A549 (cell line): ENCODE data around the gene TPRG1. TPM values are rescaled to one million over a fixed set of nuclear protein-coding genes. Genes with fewer than 3 reads are reported as not detected.

Experiments
- ATAC-seq, 2 experiments: fragments of 200-7000 bp in 1 of 2; fragments of >200 bp in 1 of 2; cut with Nextera tagmentation in 1 of 2; cut with Tn5 transposase in 1 of 2; 3 replicates each; pipeline versions ENCODE4 v1.8.0 to v1.9.1; 2018 to 2020; ENCODE audit warnings: mild to moderate bottlenecking in 1 of 2, moderate library complexity in 1 of 2
- CTCF ChIA-PET: fragments of 300-600 bp; sonication (Branson Sonifier 250); formaldehyde crosslinking; extraction: SDS; loops from one replicate; lab custom pipeline; 2021; ENCODE audit warnings: antibody characterized with exemption, inconsistent platforms; lab: Yijun Ruan, JAX
- POLR2A ChIA-PET: fragments of 350-600 bp; formaldehyde crosslinking; extraction: SDS; loops from one replicate; lab custom pipeline; 2021; ENCODE audit warnings: antibody characterized with exemption, inconsistent platforms; lab: Yijun Ruan, JAX
- DNase-seq, 2 experiments: peaks; one replicate each; pipeline versions ENCODE4 v3.0.0 to v3.0.0-alpha.2; 2011 to 2016; ENCODE audit warnings: low read depth in 1 of 2, low spot score in 1 of 2
- FAIRE-seq: peaks from 2 replicates; lab custom pipeline; 2011; peaks lifted over from hg19 to GRCh38; lab: Jason Lieb, UNC
- H3K27ac ChIP-seq, 2 experiments: fragments of >200 bp; sonication (Bioruptor Twin); formaldehyde crosslinking; 3 replicates each; pipeline ENCODE4 v1.5.1; 2016 to 2017
- H3K4me1 ChIP-seq: fragments of >200 bp; sonication (Bioruptor Twin); formaldehyde crosslinking; 3 replicates; pipeline ENCODE4 v1.6.1; 2016
- H3K4me2 ChIP-seq: fragments of >200 bp; sonication (Bioruptor Twin); formaldehyde crosslinking; 3 replicates; pipeline ENCODE4 v1.6.1; 2016
- H3K4me3 ChIP-seq: fragments of >200 bp; sonication (Bioruptor Twin); formaldehyde crosslinking; 3 replicates; pipeline ENCODE4 v1.5.1; 2016
- H3K9me3 ChIP-seq: fragments of >200 bp; sonication (Bioruptor Twin); formaldehyde crosslinking; 3 replicates; pipeline ENCODE4 v1.6.1; 2016
- BHLHE40 ChIP-seq: IDR thresholded peaks from 2 replicates; pipeline ENCODE4 v1.6.1; 2012; ENCODE audit warnings: low read depth, low read length, inconsistent platforms
- CHD4 ChIP-seq: fragments of 200-600 bp; sonication (generic); IDR thresholded peaks from 2 replicates; pipeline ENCODE4 v1.6.1; 2016; ENCODE audit warnings: antibody characterized with exemption, mild to moderate bottlenecking, borderline replicate concordance
- EHMT2 ChIP-seq: fragments of 200-600 bp; sonication (generic); IDR thresholded peaks from 2 replicates; pipeline ENCODE4 v1.6.1; 2016; ENCODE audit warnings: antibody characterized with exemption, low read depth, mild to moderate bottlenecking, moderate library complexity
- ESRRA ChIP-seq: fragments of 150-350 bp; IDR thresholded peaks from 2 replicates; pipeline ENCODE4 v1.6.1; 2014; ENCODE audit warnings: mild to moderate bottlenecking, low read length, borderline replicate concordance
- HDAC2 ChIP-seq: fragments of 200-600 bp; sonication (generic); IDR thresholded peaks from 2 replicates; pipeline ENCODE4 v1.6.1; 2016
- NFE2L2 ChIP-seq: fragments of 150-350 bp; conservative IDR thresholded peaks from 2 replicates; pipeline ENCODE4 v1.6.1; 2014; ENCODE audit warnings: low read length
- NPAS2 ChIP-seq: fragments of 250-450 bp; sonication (Bioruptor Pico); IDR thresholded peaks from 2 replicates; pipeline ENCODE4 v1.8.0; 2022; ENCODE audit warnings: mild to moderate bottlenecking, moderate library complexity, borderline replicate concordance
- NR3C1 ChIP-seq: fragments of >200 bp; sonication (Bioruptor Twin); formaldehyde crosslinking; IDR thresholded peaks from 3 replicates; pipeline ENCODE4 v1.6.1; 2017
- RAD21 ChIP-seq, 2 experiments: fragments of >200 bp in 1 of 2; sonication (Bioruptor Twin) in 1 of 2; formaldehyde crosslinking in 1 of 2; IDR thresholded peaks in 1 of 2; conservative IDR thresholded peaks in 1 of 2; 2 replicates in 1 of 2; 3 replicates in 1 of 2; pipeline ENCODE4 v1.6.1; 2012 to 2018; ENCODE audit warnings: inconsistent platforms in 1 of 2
- RNF2 ChIP-seq: fragments of 200-600 bp; sonication (generic); IDR thresholded peaks from 2 replicates; pipeline ENCODE4 v1.6.1; 2016; ENCODE audit warnings: low read depth, mild to moderate bottlenecking, antibody characterized with exemption, moderate library complexity, borderline replicate concordance
- SMC3 ChIP-seq: fragments of >200 bp; sonication (Bioruptor Twin); formaldehyde crosslinking; IDR thresholded peaks from 3 replicates; pipeline ENCODE4 v1.6.1; 2018; ENCODE audit warnings: inconsistent platforms
- SREBF2 ChIP-seq: fragments of 450-650 bp; IDR thresholded peaks from 2 replicates; pipeline ENCODE4 v1.6.1; 2014; ENCODE audit warnings: mild to moderate bottlenecking, moderate library complexity
- WGBS: methylation state at CpG from one replicate; pipeline ENCODE4 v1.1.6; 2017; ENCODE audit errors: missing lambda C conversion rate; 5-methylcytosine and 5-hydroxymethylcytosine counted together
- polyA plus RNA-seq, 4 experiments: library from polyadenylated mRNA; depleted of rRNA in 3 of 4; stranded (reverse); fragments of >200 nt; fragmentation: RNase III in 1 of 4; extraction: RNeasy Plus Mini Kit Qiagen cat#74134 plus additional on column Dnase treatment in 1 of 4; gene quantifications; 2 replicates in 3 of 4; 3 replicates in 1 of 4; pipeline ENCODE4 v1.2.3, GENCODE V29; 2011 to 2017
- TF ChIP-seq, protein P1 (sequence below): fragments of >200 bp; sonication (Bioruptor Twin); formaldehyde crosslinking; IDR thresholded peaks from 3 replicates; pipeline ENCODE4 v1.5.1; 2016
- TF ChIP-seq, protein P2 (sequence below): IDR thresholded peaks from 2 replicates; pipeline ENCODE4 v1.6.1; 2012
- TF ChIP-seq, protein P3 (sequence below): fragments of >200 bp; sonication (Bioruptor Twin); formaldehyde crosslinking; IDR thresholded peaks from 2 replicates; pipeline ENCODE4 v1.6.1; 2016

TPRG1 gene
- polyA plus RNA-seq, 2 of the 4 experiments (the other 2 are of a cell fraction), result 0.21 to 1.1 TPM

DNA sequence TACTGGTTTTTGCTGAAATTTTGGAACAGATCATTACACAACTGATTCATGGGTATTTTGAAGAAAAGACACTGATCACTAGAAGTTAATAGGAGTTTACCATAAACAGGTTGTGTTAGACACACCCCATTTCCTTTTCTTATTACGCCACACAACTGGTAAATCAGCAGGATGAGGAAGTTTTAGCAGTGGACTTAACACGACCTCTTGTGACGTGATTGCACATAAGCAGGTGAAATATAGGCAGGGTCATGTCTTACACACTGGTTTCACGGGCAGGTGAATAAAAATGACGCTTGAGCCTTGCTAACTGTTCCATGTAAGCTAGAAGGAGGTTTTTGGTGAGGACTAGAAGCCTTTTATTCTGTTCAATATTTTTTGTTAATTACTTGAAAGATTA, 27.1 kb upstream of the TPRG1 start:
- Histone ChIP-seq H3K4me1 (peaks cover 6% of the 10 kb centered on the region; the same call in 1 of the 3 replicates), H3K4me3 (no peak overlapping the region), H3K4me2 (no peak overlapping the region), H3K27ac (no peak overlapping the region), H3K9me3 (no peaks in the 10 kb centered on the region)
- DNase-seq (peak in 1 of 2 experiments; percentile 47), ATAC-seq (no peak), FAIRE-seq (no peak)
- TF ChIP-seq, protein P1, sequence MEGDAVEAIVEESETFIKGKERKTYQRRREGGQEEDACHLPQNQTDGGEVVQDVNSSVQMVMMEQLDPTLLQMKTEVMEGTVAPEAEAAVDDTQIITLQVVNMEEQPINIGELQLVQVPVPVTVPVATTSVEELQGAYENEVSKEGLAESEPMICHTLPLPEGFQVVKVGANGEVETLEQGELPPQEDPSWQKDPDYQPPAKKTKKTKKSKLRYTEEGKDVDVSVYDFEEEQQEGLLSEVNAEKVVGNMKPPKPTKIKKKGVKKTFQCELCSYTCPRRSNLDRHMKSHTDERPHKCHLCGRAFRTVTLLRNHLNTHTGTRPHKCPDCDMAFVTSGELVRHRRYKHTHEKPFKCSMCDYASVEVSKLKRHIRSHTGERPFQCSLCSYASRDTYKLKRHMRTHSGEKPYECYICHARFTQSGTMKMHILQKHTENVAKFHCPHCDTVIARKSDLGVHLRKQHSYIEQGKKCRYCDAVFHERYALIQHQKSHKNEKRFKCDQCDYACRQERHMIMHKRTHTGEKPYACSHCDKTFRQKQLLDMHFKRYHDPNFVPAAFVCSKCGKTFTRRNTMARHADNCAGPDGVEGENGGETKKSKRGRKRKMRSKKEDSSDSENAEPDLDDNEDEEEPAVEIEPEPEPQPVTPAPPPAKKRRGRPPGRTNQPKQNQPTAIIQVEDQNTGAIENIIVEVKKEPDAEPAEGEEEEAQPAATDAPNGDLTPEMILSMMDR, result peak; percentile 35; the same call in 2 of the 3 replicates
- TF ChIP-seq RAD21 (conservative IDR thresholded peaks at IDR 0.05 in 1 of 2, IDR thresholded peaks at IDR 0.05 in 1 of 2) (peak; percentile 39 to 47; a peak in 3 of 5 replicates), SMC3 (peak; percentile 31; the same call in 2 of the 3 replicates)
- TF ChIP-seq, protein P2, sequence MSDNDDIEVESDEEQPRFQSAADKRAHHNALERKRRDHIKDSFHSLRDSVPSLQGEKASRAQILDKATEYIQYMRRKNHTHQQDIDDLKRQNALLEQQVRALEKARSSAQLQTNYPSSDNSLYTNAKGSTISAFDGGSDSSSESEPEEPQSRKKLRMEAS, result no peak
- 50% methylated on average over 5 of the region's 5 CpGs for WGBS
- ChIA-PET CTCF (interaction anchor here (0.6 to 5.4 kb wide), 4 partner anchors 10 to 1405 kb away, joined by 3 to 40 read pairs (median 14); no protein-coding TSS in a partner anchor), POLR2A (no interaction called here)

DNA sequence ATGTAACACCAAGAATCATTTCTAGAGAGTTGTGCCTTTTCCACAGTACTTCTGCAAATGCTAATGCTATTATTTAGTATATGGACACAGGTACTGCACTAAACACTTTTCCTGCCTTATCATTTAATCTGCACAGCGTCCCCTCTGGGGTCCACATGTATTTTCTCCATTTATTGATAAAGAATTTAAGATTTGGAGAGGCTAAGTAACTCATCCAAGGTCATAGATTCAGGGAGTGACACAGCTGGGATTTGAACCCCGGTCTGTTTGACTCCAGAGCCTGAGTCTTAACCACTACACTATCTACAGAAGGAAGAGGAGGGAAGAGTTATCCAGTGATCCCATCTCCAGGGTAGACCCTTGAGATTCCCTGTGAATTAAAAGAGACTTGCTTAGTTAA, 24.9 kb upstream of the TPRG1 start:
- CTCF ChIA-PET, result interaction anchor here (0.6 to 5.4 kb wide), 4 partner anchors 11 to 1407 kb away, joined by 4 to 40 read pairs (median 4); no protein-coding TSS in a partner anchor
- Histone ChIP-seq H3K4me2 (no peak overlapping the region), H3K4me1 (peaks cover 6% of the 10 kb centered on the region; the same call in 1 of the 3 replicates), H3K4me3 (no peak overlapping the region), H3K9me3 (no peaks in the 10 kb centered on the region), H3K27ac (no peak overlapping the region)
- ATAC-seq (peak; percentile 50 to 79; a peak in 5 of 6 replicates), DNase-seq (peak in 1 of 2 experiments; percentile 61), FAIRE-seq (no peak)
- TF ChIP-seq SREBF2 (peak; percentile 29; the same call in 1 of the 2 replicates), RNF2 (no peak)
- 14% methylated on average over 2 of the region's 2 CpGs for WGBS
- POLR2A ChIA-PET, result no interaction called here

DNA sequence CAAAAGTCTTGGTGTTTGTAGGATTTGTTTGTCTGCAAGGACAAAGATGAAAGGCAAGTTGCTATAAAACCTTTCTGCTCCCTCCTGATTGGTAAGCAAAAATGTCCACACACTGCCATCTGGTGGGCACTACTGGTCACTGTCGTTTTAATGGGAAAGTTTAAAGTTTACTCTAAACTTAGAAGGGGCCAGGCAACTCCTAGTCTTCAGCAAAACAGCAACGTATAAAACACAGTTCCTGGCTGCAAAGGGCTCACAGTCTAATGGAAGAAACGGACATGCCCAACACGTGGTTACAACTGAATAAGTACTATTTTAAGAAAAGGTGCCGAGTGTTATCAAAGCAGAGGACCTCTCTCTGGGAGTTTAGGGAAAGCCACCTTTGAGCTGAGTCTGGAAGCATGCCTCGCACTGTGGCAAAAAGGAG, 23.7 kb upstream of the TPRG1 start:
- POLR2A ChIA-PET, result no interaction called here

More for the DNA sequence above, 23.7 kb upstream of the TPRG1 start:
- H3K4me1 ChIP-seq, result peaks cover 6% of the 10 kb centered on the region; the same call in 1 of the 3 replicates
- DNase-seq (peak; percentile 26 to 53), FAIRE-seq (no peak)
- CTCF ChIA-PET, result interaction anchor here (0.5 to 3.3 kb wide), 9 partner anchors 9 to 1409 kb away, joined by 3 to 17 read pairs (median 5); no protein-coding TSS in a partner anchor
- H3K27ac ChIP-seq, result no peak overlapping the region; a peak in 1 of 6 replicates
- TF ChIP-seq NPAS2 (CRISPR knock-in tag) (no peak), HDAC2 (no peak), NR3C1 (no peak), NFE2L2 (no peak), BHLHE40 (no peak), EHMT2 (no peak), ESRRA (no peak), CHD4 (no peak), RAD21 (conservative IDR thresholded peaks at IDR 0.05 in 1 of 2, IDR thresholded peaks at IDR 0.05 in 1 of 2) (peak; percentile 73 to 83), SMC3 (peak; percentile 68)
- TF ChIP-seq, protein P3, sequence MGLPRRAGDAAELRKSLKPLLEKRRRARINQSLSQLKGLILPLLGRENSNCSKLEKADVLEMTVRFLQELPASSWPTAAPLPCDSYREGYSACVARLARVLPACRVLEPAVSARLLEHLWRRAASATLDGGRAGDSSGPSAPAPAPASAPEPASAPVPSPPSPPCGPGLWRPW, result no peak
- TF ChIP-seq, protein P1, result peak; percentile 73
- TF ChIP-seq, all 56 proteins: peak for 3
- peak overlapping the region; percentile 40; the same call in 2 of the 3 replicates for H3K4me2 ChIP-seq
- no peak overlapping the region for H3K4me3 ChIP-seq
- peak; percentile 76 to 87; a peak in 5 of 6 replicates for ATAC-seq
- WGBS, result 33% methylated on average over 6 of the region's 6 CpGs
- no peaks in the 10 kb centered on the region for H3K9me3 ChIP-seq
